Esophagus muscularis mucosa (tissue), 3 donors: ENCODE data around the gene CORO7.

Experiments
- CTCF ChIP-seq, 3 experiments: fragments of 200-600 bp in 2 of 3; fragments of 450-650 bp in 1 of 3; sonication (generic) in 2 of 3; IDR thresholded peaks; one replicate each; pipeline ENCODE4 v1.5.1; 2017 to 2019; ENCODE audit warnings: antibody characterized with exemption in 3 of 3, mild to moderate bottlenecking in 2 of 3, moderate library complexity in 1 of 3
- POLR2A ChIP-seq: fragments of 450-650 bp; IDR thresholded peaks from one replicate; pipeline ENCODE4 v1.6.1; 2017; ENCODE audit warnings: antibody characterized with exemption, moderate library complexity, mild to moderate bottlenecking, low read depth
- POLR2AphosphoS5 ChIP-seq, 2 donors: sonication (generic); formaldehyde crosslinking; IDR thresholded peaks; one replicate each; pipeline ENCODE4 v1.6.1; 2017; ENCODE audit warnings: antibody characterized with exemption in 2 of 2

- no peak for TF ChIP-seq POLR2AphosphoS5 (IDR thresholded peaks at IDR 0.05)
- no peak for TF ChIP-seq POLR2A
- no peak for TF ChIP-seq CTCF (IDR thresholded peaks at IDR 0.05)
Observed at GRCh38 chr16:4365615-4366014, 50.8 kb downstream of the CORO7 start.
